Fibroblast of gingiva (primary cell): ENCODE results near the gene LGALS9.
"Not testable (repeated sequence)": the region's sequence is repeated elsewhere in the genome, so short reads cannot be mapped to it uniquely, and the experiment has no call there.

Source experiments
- DNase-seq: peaks from one replicate; pipeline ENCODE4 v3.0.0-alpha.2; 2011; ENCODE audit warnings: low read depth

LGALS9 gene

GRCh38 chr17:27686322-27686721, 55.3 kb downstream of the LGALS9 start:
- not testable (repeated sequence) for DNase-seq

- no peak for DNase-seq
Observed at GRCh38 chr17:27690882-27691281, 59.9 kb downstream of the LGALS9 start.

- not testable (repeated sequence) for DNase-seq
Observed at GRCh38 chr17:27695254-27695814, 64.3 kb downstream of the LGALS9 start.
